Smooth muscle cell of the brain vasculature (primary cell): ENCODE data around the gene MYZAP.
A peak's percentile ranks its signal among the peaks of the same experiment; 100 is the strongest.

ENCODE experiments used
- DNase-seq: peaks from one replicate; pipeline ENCODE4 v3.0.0-alpha.2; 2012; ENCODE audit warnings: low read depth, low spot score

The MYZAP gene

DNA sequence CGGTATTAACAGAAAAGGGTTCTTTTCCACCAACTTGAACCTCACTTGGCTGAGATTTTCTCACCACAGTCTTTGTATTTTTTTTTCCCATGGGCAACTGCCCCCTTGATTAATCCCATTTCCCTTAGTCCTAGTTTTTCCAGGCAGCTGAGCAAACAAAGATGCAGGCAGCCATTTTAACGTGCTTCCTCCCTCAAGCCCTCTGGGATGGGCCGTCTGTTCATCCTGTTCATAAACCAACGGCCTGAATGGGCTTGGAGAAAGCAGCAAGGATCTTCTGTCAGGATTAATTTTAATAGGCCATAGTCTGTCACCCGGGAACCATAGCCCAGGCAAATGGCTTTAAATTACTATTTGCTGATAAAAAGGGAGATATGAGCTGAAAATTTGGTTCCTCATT lies 104.4 kb downstream of the MYZAP start:
- no peak for DNase-seq

- DNase-seq = no peak
Observed at GRCh38 chr15:57697588-57697987, 105.9 kb downstream of the MYZAP start.

DNA sequence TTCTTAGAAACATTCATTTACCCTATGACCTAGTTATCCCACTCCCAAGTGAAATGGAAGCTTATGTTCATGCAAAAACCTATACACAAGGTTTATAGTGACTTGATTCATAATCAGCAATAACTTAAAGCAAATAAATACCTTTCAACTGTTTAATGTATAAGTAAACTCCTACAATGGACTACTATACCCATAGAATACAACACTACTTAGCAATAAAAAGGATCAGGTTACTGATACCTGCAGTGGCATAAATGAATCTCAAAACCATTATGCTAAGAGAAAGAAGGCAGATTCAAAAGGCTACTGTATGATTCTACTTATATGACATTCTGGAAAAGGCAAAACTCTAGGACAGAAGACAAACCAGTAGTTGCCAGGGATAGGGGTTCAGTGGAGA lies 106.5 kb downstream of the MYZAP start:
- DNase-seq = no peak

DNA sequence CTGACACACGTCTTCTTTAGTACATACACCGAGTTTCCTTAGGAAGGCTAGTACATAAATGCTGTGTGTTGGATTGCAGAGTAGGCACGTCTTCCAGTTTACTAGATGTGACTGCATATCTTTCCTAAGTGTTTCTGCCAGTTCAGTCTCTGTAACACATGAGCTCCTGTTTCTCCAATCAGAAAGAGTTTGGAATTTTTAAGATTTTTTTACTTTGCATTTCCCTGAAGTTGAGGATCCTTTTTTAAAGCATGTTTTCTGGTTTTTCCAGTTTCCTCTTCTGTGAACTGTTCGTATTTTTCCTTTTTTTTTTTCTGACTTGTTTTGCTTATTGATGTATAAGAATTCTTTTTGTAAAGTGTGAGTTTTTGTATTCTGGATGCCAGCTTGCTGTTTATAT lies 107.3 kb downstream of the MYZAP start:
- DNase-seq = no peak

DNA sequence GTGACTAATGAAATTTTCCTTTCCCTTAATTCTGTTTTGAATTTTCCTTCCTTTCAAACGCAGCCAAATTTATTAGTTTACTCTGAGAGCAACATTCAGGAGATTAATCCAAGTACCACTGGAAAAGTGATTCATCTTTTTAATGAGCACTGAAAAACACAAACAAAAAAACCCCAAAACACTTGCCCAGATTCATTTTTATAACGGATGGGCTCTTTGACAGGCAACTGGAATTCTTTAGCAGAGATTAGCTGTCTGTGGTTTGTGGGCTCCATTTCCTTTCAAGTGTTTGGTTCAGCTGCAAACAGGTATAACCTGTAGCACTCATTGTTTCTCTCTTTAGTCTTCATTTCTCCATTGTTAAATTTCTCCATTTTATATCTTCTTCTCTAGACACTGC lies 111.7 kb downstream of the MYZAP start:
- DNase-seq = no peak

DNA sequence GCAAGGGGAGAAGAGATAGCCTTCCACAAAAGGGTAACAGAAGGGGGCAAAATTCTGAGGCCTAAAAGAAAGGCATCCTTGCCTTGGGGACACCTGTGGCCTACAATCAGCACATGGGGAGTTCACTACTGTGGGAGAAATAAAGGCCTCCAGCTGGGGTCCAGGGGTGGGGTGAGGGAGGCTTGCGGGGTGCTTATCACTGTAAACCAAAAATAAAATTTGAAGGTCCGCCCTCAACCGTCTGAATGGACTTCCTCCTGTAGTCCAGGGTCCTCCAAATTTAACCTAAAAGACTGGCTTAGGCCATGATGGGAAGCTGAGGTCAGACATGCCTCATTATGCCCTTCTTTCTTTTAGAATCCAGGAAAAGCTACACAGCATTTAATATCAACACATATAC lies 112.7 kb downstream of the MYZAP start:
- no peak for DNase-seq

GRCh38 chr15:57705746-57706404 lies 114.2 kb downstream of the MYZAP start:
- DNase-seq = no peak

DNA sequence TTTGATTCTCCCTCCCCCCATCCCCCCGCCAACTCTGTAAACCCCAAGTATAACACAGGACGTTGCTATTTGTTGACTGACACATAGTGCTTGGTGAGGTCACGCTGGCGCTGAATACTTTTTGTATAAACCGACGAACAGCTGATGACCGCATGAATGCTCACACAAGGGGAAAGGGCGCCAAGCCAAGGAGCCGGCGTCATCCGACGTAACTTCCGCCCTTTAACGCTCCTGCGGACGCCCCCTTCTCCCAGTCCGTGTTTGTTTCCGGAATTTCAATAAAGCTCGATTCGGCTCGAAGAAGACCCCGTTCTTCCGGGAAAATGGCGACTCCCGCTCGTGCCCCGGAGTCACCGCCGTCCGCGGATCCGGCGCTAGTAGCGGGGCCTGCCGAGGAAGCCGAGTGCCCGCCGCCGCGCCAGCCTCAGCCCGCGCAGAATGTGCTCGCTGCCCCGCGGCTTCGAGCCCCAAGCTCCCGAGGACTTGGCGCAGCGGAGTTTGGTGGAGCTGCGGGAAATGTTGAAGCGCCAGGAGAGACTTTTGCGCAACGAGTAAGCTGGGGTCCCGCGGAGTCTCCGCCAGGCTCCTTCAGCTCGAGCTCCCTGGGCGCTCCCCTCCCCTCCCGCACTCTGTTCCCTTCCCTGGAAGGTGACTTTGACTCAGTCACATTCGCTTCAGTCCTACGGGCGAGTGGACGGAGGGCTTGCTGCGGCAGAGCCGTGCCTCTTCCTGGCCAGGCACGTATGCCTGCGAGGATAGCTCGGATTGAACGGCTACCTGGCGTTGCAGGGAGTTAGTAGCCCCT lies 114.9 kb downstream of the MYZAP start, which contains the start of gene POLR2M:
Gene POLR2M, plus strand, starts transcription at position 310 of the 805 bp plus-strand sequence. Its CDS starts 129 bp downstream, at position 439.
- peak; percentile 95 for DNase-seq

DNA sequence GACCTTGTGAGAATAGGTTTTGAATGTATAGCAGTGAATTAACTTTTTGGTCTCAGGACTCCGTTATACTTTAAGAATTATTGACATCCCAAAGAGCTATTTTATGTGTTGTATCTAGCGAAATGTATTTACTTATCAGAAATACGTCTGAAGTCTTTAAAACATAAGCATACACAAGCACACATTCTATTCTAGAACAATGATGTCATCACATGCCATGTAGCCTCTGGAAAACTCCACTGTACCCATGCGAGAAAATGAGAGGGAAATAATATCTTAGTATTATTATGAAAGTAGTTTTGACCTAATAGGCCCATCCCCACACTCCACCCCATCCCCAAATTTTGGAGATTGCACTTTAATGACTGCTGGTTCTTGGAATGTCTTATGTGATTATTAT lies 116.3 kb downstream of the MYZAP start:
- DNase-seq = no peak

GRCh38 chr15:57718309-57718708 lies 126.6 kb downstream of the MYZAP start:
- DNase-seq = no peak

GRCh38 chr15:57720867-57721266 lies 129.2 kb downstream of the MYZAP start:
- DNase-seq = no peak

- no peak for DNase-seq
Observed at GRCh38 chr15:57726411-57726810, 134.7 kb downstream of the MYZAP start.

- no peak for DNase-seq
Observed at GRCh38 chr15:57727031-57727430, 135.3 kb downstream of the MYZAP start.

- no peak for DNase-seq
Observed at GRCh38 chr15:57728436-57728835, 136.7 kb downstream of the MYZAP start.

DNA sequence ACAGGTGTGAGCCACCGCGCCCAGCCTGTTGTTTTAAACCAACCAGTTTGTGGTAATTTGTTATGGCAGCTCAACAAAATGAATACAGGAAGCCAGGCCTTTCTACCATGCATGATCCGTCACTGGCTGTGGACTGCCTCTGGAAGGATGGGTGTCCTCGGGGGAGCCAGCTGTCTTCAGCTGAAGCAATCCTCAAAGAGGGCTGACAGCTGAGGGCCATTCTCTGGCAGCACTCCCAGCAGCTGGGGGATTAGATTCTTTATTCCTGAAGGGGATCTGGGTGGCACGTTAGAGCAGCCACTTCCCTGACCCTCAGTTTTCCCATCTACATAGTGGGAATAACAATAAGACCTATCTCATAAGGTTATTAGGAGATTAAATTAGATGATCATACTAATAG lies 139.2 kb downstream of the MYZAP start:
- DNase-seq = no peak

DNA sequence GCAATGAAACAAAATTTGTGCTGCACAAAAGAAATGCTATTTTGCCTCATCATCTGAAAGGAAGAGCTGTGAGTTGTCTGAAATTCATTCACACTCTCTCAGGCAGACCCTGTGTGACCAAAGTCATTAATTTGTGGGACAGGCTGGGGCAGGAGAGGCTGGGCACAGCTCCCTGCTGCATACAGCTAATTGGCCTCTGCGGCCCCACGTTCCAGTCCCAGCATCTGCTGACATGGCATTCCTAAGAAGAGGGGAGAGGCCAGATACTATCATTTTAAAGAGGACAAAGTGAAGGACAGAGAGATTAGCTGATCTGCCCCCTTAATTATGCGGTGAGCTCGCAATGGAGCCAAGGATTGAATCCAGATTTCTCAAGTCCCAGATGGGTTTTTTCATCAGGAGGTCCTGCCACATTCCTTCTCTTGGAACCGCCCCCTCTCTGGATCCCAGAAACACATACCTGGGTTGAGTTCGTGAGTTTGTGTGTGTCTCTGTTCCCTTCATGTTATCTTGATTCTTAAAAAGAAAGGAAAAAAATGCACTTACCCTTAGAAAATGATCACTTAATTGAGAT lies 139.9 kb downstream of the MYZAP start:
- no peak for DNase-seq

DNA sequence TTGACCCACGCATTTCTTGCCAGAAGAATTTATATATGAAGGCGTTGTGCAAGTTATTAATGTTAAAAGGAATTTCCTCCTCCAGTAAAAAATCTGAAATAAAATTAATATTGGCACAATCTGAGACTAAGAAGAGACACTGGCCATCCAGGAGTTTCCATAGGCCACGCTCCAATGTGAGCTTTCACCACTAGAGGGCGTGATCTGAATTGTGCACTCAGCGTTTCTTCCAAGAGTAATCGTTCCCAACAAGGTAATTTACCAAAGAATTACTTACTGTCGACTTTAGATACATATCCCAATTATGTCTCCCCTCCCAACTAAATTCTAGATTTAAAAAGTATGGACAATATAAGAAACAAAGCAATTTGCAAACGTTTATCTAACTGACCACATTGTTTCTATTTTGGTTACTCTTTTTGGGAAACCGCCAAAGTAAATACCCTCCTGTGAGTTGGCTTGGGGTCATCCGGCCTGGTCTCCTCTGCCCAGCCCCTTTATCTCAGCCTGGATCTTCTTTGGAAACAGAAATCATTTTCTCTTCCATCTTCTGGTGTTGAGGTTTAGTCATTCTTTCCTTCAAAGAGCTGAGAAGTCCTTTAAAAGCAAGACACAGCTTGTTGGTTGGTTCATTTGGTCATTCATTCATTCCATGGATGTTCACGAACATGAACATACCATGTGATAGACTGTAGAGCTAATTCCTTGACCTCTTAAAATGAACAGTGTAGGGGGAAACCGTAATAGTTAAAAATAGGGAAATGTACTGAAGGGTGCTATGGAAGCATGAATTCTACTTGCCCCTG lies 141.0 kb downstream of the MYZAP start:
- DNase-seq = no peak

GRCh38 chr15:57734860-57735259 lies 143.2 kb downstream of the MYZAP start:
- no peak for DNase-seq
